Measurements from ENCODE around the gene HS6ST2. TPM values are rescaled to one million over a fixed set of nuclear protein-coding genes. Genes with fewer than 3 reads are reported as not detected.

The HS6ST2 gene
- total RNA-seq, 1 experiment from 2014 or later: 24.6 TPM

DNA sequence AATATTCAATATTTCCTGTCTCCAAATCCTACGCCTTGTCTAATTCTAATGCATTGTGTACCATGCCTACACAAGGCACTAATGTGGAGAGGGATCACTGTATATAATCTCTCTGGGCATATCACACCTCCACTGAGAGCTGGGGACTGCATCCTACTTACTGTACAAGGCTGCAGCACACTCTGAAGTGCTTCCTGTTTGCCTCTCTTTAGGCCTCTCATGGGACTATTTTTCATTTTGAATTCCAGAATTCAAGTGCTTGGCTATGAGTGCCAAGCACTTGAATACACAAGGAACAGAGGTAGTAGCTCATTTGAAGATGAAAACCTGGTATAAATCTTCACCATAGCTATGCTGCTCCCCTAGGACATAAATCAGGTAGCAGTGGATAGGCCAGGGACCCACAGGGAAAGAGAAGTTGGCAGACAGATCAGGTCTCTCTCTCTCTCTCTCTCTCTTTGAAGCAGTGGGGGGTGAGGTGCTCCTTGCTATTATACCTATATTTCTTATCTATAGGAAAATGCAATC, 239.9 kb downstream of the HS6ST2 start:
- Histone ChIP-seq H3K79me2 (ENCODE audit: insufficient read depth, low read length) (no peaks in the 10 kb centered on the region), H3K9ac (ENCODE audit: low read length) (no peak overlapping the region), H4K20me1 (ENCODE audit: insufficient read depth) (no peaks in the 10 kb centered on the region), H2AFZ (ENCODE audit: low read depth, low read length, poor library complexity, severe bottlenecking) (no peak overlapping the region), H3K9me2 (ENCODE audit: insufficient read depth) (no peaks in the 10 kb centered on the region), H3K27ac (ENCODE audit: low read depth, low read length) (no peak overlapping the region), H3K27me3 (ENCODE audit: insufficient read depth, low read length) (no peaks in the 10 kb centered on the region), H3K4me3 (replicated peaks in 1 of 2; ENCODE audit: low read depth in 1 of 2, low read length in 2 of 2) (no peak overlapping the region), H3K4me2 (ENCODE audit: low read length) (no peak overlapping the region), H3K4me1 (ENCODE audit: control insufficient read depth in 1 of 2, insufficient read depth in 2 of 2, low read length in 2 of 2) (no peaks in the 10 kb centered on the region), H3K36me3 (ENCODE audit: control insufficient read depth in 1 of 2, insufficient read depth in 2 of 2, low read length in 2 of 2) (no peaks in the 10 kb centered on the region), H3K9me3 (ENCODE audit: control insufficient read depth in 1 of 2, insufficient read depth in 1 of 2, low read depth in 1 of 2, low read length in 2 of 2) (no peaks in the 10 kb centered on the region)
- BruUV-seq (replicated peaks): no TSS peak
- ATAC-seq (no peak), DNase-seq (ENCODE audit: low read depth, low spot score) (no peak)
- POLR2A ChIA-PET: no interaction called here
- no peak for TF ChIP-seq ZFX (IDR thresholded peaks at IDR 0.05)
- no peak for TF ChIP-seq CBX3 (IDR thresholded peaks at IDR 0.05; ENCODE audit: low read depth)
- TF ChIP-seq TCF7L2 (IDR thresholded peaks at IDR 0.05; ENCODE audit: borderline replicate concordance, extremely low read depth, insufficient read depth, insufficient read length): no peak
- no peak for TF ChIP-seq SRF (IDR thresholded peaks at IDR 0.05; ENCODE audit: low read depth)
- TF ChIP-seq SP1 (IDR thresholded peaks at IDR 0.05; ENCODE audit: low read depth): no peak
- TF ChIP-seq, protein P1, sequence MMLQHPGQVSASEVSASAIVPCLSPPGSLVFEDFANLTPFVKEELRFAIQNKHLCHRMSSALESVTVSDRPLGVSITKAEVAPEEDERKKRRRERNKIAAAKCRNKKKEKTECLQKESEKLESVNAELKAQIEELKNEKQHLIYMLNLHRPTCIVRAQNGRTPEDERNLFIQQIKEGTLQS (IDR thresholded peaks at IDR 0.05): no peak
- TF ChIP-seq, protein P2, sequence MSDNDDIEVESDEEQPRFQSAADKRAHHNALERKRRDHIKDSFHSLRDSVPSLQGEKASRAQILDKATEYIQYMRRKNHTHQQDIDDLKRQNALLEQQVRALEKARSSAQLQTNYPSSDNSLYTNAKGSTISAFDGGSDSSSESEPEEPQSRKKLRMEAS (IDR thresholded peaks at IDR 0.05): no peak
- TF ChIP-seq RAD21 (IDR thresholded peaks at IDR 0.05; ENCODE audit: low read depth): no peak
- TF ChIP-seq, protein P3, sequence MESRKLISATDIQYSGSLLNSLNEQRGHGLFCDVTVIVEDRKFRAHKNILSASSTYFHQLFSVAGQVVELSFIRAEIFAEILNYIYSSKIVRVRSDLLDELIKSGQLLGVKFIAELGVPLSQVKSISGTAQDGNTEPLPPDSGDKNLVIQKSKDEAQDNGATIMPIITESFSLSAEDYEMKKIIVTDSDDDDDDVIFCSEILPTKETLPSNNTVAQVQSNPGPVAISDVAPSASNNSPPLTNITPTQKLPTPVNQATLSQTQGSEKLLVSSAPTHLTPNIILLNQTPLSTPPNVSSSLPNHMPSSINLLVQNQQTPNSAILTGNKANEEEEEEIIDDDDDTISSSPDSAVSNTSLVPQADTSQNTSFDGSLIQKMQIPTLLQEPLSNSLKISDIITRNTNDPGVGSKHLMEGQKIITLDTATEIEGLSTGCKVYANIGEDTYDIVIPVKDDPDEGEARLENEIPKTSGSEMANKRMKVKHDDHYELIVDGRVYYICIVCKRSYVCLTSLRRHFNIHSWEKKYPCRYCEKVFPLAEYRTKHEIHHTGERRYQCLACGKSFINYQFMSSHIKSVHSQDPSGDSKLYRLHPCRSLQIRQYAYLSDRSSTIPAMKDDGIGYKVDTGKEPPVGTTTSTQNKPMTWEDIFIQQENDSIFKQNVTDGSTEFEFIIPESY (IDR thresholded peaks at IDR 0.05; ENCODE audit: extremely low read depth, insufficient replicate concordance, low read length): no peak
- RAD21 ChIA-PET (ENCODE audit: low non-redundant PET in 1 of 2, low total read pairs in 2 of 2, uncharacterized antibody in 2 of 2, unreplicated experiment in 2 of 2): no interaction called here
- intact Hi-C loops (cut with micrococcal nuclease): no loop called here
- CTCF ChIA-PET: no interaction called here

Measured in HCT116 (cell line).